B cell (primary cell): Measurements from ENCODE around the gene FES.

ENCODE experiments used
- CTCF ChIP-seq: fragments of 200-600 bp; IDR thresholded peaks from one replicate; pipeline ENCODE4 v1.8.0; 2022; ENCODE audit warnings: antibody characterized with exemption, mild to moderate bottlenecking
- EZH2 ChIP-seq: IDR thresholded peaks from 2 replicates; pipeline ENCODE4 v1.6.1; 2012; ENCODE audit warnings: borderline replicate concordance, low read depth, mild to moderate bottlenecking, moderate library complexity, low read length; ENCODE audit not compliant: insufficient read depth, poor library complexity, severe bottlenecking

GRCh38 chr15:90912770-90913075 is 28.4 kb downstream of the FES start:
- TF ChIP-seq CTCF, result no peak
- no peak for TF ChIP-seq EZH2
